ENCODE measurements around the gene TRPC5OS.

GRCh38 chrX:111888600-111888999 is 12.6 kb downstream of the TRPC5OS start:
- TF ChIP-seq, protein P1, sequence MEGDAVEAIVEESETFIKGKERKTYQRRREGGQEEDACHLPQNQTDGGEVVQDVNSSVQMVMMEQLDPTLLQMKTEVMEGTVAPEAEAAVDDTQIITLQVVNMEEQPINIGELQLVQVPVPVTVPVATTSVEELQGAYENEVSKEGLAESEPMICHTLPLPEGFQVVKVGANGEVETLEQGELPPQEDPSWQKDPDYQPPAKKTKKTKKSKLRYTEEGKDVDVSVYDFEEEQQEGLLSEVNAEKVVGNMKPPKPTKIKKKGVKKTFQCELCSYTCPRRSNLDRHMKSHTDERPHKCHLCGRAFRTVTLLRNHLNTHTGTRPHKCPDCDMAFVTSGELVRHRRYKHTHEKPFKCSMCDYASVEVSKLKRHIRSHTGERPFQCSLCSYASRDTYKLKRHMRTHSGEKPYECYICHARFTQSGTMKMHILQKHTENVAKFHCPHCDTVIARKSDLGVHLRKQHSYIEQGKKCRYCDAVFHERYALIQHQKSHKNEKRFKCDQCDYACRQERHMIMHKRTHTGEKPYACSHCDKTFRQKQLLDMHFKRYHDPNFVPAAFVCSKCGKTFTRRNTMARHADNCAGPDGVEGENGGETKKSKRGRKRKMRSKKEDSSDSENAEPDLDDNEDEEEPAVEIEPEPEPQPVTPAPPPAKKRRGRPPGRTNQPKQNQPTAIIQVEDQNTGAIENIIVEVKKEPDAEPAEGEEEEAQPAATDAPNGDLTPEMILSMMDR (IDR thresholded peaks at IDR 0.05; ENCODE audit: low read depth, low read length, missing input control), result no peak
- TF ChIP-seq TAF1 (conservative IDR thresholded peaks at IDR 0.05), result no peak
- TF ChIP-seq JUND (IDR thresholded peaks at IDR 0.05), result no peak
- no peak for TF ChIP-seq ZBTB33 (IDR thresholded peaks at IDR 0.05)
- TF ChIP-seq EGR1 (IDR thresholded peaks at IDR 0.05; ENCODE audit: low read depth in 2 of 2), result no peak

Data from liver (tissue), 3 donors.